Measurements from ENCODE around the gene HSPA1L. TPM values are rescaled to one million over a fixed set of nuclear protein-coding genes. Genes with fewer than 3 reads are reported as not detected.
"Not testable (repeated sequence)": the region's sequence is repeated elsewhere in the genome, so short reads cannot be mapped to it uniquely, and the experiment has no call there.

Gene HSPA1L
- total RNA-seq, 1 donor from 2014 or later, result 0.46 TPM

- H3K36me3 ChIP-seq (ENCODE audit: control insufficient read depth, insufficient read depth, low read length), result no peaks in the 10 kb centered on the region
- H3K4me3 ChIP-seq (ENCODE audit: low read depth, low read length), result peak overlapping the region; percentile 75
- TF ChIP-seq CTCF (IDR thresholded peaks at IDR 0.05; ENCODE audit: insufficient read depth, low read length, poor library complexity, severe bottlenecking), result no peak
- H3K27me3 ChIP-seq (ENCODE audit: control insufficient read depth, insufficient read depth, low read length), result no peaks in the 10 kb centered on the region
- no peak for DNase-seq (ENCODE audit: low read depth)
These were observed 20.7 kb downstream of the HSPA1L start for GRCh38 chr6:31794294-31794865.

- H3K4me3 ChIP-seq (ENCODE audit: low read depth, low read length), result peak overlapping the region; percentile 75
- H3K36me3 ChIP-seq (ENCODE audit: control insufficient read depth, insufficient read depth, low read length); H3K27me3 ChIP-seq (ENCODE audit: control insufficient read depth, insufficient read depth, low read length); DNase-seq (ENCODE audit: low read depth): not testable (repeated sequence)
These were observed 21.2 kb downstream of the HSPA1L start for GRCh38 chr6:31793927-31794245.

GRCh38 chr6:31792761-31793171 lies 22.3 kb downstream of the HSPA1L start:
- DNase-seq (ENCODE audit: low read depth), result peak; percentile 70
- no peak for TF ChIP-seq CTCF (IDR thresholded peaks at IDR 0.05; ENCODE audit: insufficient read depth, low read length, poor library complexity, severe bottlenecking)
- Histone ChIP-seq H3K36me3 (ENCODE audit: control insufficient read depth, insufficient read depth, low read length) (no peaks in the 10 kb centered on the region), H3K4me3 (ENCODE audit: low read depth, low read length) (peak overlapping the region; percentile 21), H3K27me3 (ENCODE audit: control insufficient read depth, insufficient read depth, low read length) (no peaks in the 10 kb centered on the region)

GRCh38 chr6:31792090-31792374 lies 23.1 kb downstream of the HSPA1L start:
- DNase-seq (ENCODE audit: low read depth), result no peak
- H3K4me3 ChIP-seq (ENCODE audit: low read depth, low read length), result no peak overlapping the region
- H3K27me3 ChIP-seq (ENCODE audit: control insufficient read depth, insufficient read depth, low read length), result no peaks in the 10 kb centered on the region
- H3K36me3 ChIP-seq (ENCODE audit: control insufficient read depth, insufficient read depth, low read length), result no peaks in the 10 kb centered on the region
- no peak for TF ChIP-seq CTCF (IDR thresholded peaks at IDR 0.05; ENCODE audit: insufficient read depth, low read length, poor library complexity, severe bottlenecking)

- TF ChIP-seq CTCF (IDR thresholded peaks at IDR 0.05; ENCODE audit: insufficient read depth, low read length, poor library complexity, severe bottlenecking), result peak; percentile 73
- no peak for DNase-seq (ENCODE audit: low read depth)
- Histone ChIP-seq H3K36me3 (ENCODE audit: control insufficient read depth, insufficient read depth, low read length) (no peaks in the 10 kb centered on the region), H3K4me3 (ENCODE audit: low read depth, low read length) (no peak overlapping the region), H3K27me3 (ENCODE audit: control insufficient read depth, insufficient read depth, low read length) (no peaks in the 10 kb centered on the region)
These were observed 23.6 kb downstream of the HSPA1L start for GRCh38 chr6:31791324-31792089.

GRCh38 chr6:31785475-31785874 lies 29.6 kb downstream of the HSPA1L start:
- H3K27me3 ChIP-seq (ENCODE audit: control insufficient read depth, insufficient read depth, low read length), result no peaks in the 10 kb centered on the region
- no peak overlapping the region for H3K4me3 ChIP-seq (ENCODE audit: low read depth, low read length)
- H3K36me3 ChIP-seq (ENCODE audit: control insufficient read depth, insufficient read depth, low read length), result peaks cover 7% of the 10 kb centered on the region
- TF ChIP-seq CTCF (IDR thresholded peaks at IDR 0.05; ENCODE audit: insufficient read depth, low read length, poor library complexity, severe bottlenecking), result no peak
- DNase-seq (ENCODE audit: low read depth), result no peak
